Measurements from ENCODE around the gene HS3ST5.

- TF ChIP-seq CTCF (IDR thresholded peaks at IDR 0.05), result no peak
- TF ChIP-seq POLR2A (IDR thresholded peaks at IDR 0.05), result no peak
Observed at GRCh38 chr6:114068116-114068515, 274.7 kb downstream of the HS3ST5 start.
